Measurements from ENCODE around the gene NKX6-2.

DNA sequence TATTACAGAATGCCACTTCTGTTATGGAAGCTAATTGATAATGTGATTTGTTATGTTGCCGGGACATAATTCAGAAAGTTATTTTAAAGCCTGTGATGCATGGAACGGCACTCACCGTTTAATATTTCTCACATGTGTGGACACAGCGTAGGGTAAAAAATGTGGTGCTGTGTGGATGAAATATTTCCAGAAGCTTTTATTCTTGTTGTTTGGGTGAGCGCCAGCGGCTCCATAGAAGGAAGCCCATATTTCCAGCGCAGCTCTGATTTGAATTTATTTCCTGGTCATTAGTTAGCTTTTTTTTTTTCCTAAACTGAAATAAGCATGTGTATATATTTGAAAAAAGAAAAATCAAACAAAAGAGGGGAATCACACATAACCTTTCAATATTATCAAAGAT is 20.2 kb upstream of the NKX6-2 start:
- TF ChIP-seq, protein P1, sequence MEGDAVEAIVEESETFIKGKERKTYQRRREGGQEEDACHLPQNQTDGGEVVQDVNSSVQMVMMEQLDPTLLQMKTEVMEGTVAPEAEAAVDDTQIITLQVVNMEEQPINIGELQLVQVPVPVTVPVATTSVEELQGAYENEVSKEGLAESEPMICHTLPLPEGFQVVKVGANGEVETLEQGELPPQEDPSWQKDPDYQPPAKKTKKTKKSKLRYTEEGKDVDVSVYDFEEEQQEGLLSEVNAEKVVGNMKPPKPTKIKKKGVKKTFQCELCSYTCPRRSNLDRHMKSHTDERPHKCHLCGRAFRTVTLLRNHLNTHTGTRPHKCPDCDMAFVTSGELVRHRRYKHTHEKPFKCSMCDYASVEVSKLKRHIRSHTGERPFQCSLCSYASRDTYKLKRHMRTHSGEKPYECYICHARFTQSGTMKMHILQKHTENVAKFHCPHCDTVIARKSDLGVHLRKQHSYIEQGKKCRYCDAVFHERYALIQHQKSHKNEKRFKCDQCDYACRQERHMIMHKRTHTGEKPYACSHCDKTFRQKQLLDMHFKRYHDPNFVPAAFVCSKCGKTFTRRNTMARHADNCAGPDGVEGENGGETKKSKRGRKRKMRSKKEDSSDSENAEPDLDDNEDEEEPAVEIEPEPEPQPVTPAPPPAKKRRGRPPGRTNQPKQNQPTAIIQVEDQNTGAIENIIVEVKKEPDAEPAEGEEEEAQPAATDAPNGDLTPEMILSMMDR (IDR thresholded peaks at IDR 0.05), result no peak
- TF ChIP-seq POLR2AphosphoS5 (IDR thresholded peaks at IDR 0.05) (no peak), EP300 (IDR thresholded peaks at IDR 0.05) (no peak)
